Esophagus squamous epithelium (tissue), 4 donors: Measurements from ENCODE around the gene GALNT4.

ENCODE experiments used
- POLR2A ChIP-seq, 4 donors: fragments of 450-650 bp; IDR thresholded peaks; one replicate each; pipeline ENCODE4 v1.6.1; 2017; ENCODE audit warnings: antibody characterized with exemption in 4 of 4, mild to moderate bottlenecking in 4 of 4, moderate library complexity in 3 of 4
- TF ChIP-seq, protein P1 (sequence below), 6 experiments: fragments of 450-650 bp in 4 of 6; fragments of 200-600 bp in 2 of 6; sonication (generic) in 2 of 6; IDR thresholded peaks; one replicate each; pipeline ENCODE4 v1.5.1; 2016 to 2019; ENCODE audit warnings: antibody characterized with exemption in 6 of 6, mild to moderate bottlenecking in 4 of 6, moderate library complexity in 4 of 6

GRCh38 chr12:89542912-89543592 is 18.5 kb upstream of the GALNT4 start:
- TF ChIP-seq, protein P1, sequence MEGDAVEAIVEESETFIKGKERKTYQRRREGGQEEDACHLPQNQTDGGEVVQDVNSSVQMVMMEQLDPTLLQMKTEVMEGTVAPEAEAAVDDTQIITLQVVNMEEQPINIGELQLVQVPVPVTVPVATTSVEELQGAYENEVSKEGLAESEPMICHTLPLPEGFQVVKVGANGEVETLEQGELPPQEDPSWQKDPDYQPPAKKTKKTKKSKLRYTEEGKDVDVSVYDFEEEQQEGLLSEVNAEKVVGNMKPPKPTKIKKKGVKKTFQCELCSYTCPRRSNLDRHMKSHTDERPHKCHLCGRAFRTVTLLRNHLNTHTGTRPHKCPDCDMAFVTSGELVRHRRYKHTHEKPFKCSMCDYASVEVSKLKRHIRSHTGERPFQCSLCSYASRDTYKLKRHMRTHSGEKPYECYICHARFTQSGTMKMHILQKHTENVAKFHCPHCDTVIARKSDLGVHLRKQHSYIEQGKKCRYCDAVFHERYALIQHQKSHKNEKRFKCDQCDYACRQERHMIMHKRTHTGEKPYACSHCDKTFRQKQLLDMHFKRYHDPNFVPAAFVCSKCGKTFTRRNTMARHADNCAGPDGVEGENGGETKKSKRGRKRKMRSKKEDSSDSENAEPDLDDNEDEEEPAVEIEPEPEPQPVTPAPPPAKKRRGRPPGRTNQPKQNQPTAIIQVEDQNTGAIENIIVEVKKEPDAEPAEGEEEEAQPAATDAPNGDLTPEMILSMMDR (IDR thresholded peaks at IDR 0.05) = peak; percentile 56 to 92 (median 81)
- TF ChIP-seq POLR2A (IDR thresholded peaks at IDR 0.05) = no peak
